HG03060 (cell line): ENCODE measurements around the gene BLVRB.
"Not testable (repeated sequence)": the region's sequence is repeated elsewhere in the genome, so short reads cannot be mapped to it uniquely, and the experiment has no call there.

Source experiments
- ATAC-seq: cut with Tn5 transposase; IDR thresholded peaks from one replicate; pipeline ENCODE4 v1.9.1; 2021; ENCODE audit warnings: low read depth, moderate number of reproducible peaks; ENCODE audit not compliant: unreplicated experiment

BLVRB gene

DNA sequence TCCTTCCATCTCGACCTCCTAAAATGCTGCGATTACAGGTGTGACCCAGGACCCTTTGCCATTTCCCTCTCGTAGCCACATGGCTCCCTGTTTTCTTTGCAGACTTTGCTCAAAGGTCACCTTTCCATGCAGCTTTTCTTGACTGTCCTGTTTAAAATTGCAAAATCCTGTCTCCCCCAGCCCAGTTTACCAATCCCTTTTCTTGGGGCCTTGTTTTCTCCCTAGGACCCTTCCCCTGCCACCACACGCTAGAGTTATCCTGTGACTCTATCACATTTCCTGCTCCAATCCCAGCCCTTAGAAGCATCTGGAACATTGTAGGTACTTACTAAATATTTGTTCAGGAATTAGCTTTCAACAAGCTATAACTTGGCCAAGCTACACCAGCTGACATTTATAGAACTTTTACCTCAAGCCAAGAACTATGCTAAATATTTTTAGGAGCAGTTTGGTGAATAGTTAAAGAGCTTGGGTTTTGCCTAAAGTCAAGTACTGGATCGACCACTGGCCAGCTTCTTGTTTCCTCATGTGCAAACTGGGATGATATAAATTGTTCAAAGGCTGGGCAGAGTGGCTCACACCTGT is 12.3 kb downstream of the BLVRB start:
- no peak for ATAC-seq

DNA sequence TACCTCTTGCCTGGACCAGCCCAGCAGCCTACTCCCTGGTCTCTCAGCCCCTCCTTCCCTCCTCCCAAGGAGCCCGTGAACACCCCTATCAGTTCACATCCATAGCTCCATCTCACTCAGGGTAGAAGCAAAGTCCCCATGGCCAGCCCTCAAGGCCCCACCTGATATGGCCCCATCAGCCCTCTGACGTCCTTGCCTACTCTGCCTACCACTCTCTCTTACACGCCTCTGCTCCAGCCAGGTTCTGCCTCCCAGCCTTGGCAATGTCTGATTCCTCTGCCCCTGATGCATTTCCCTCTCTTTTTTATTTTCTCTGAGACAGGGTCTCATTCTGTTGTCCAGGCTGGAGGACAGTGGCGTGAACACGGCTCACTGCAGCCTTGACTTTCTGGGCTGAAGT is 13.5 kb downstream of the BLVRB start:
- no peak for ATAC-seq

DNA sequence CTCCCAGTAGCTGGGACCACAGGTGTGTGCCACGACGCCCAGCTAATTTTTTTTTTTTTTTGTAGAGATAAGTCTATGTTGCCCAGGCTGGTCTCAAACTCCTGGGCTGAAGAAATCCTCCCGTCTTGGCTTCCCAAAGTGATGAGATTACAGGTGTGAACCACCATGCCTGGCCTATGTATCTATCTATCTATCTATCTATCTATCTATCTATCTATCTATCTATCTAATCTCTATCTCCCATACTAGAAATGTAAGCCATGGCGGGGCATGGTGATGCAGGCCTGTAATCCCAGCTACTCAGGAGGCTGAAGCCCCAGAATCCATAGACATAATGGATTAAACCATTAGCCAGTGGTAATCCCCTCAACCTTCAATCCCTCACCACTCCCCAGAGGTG is 14.9 kb downstream of the BLVRB start:
- ATAC-seq, result no peak

DNA sequence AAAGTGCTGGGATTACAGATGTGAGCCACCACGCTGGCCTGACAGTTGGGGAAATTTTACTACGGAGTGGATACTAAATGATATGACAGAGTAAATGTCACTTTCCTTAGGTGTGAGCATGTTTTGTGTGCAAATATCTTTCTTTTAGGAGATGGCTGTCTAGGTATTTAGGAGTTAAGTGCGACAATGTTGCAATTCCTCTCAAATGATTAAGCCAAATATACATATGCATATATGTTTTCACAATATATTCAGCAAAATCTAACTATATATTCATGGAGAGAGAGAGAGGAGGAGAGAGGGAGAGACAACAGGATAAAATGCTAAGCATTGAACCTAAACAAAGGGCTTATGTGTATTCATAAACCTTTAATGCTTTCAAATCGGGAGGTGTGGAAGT is 16.0 kb downstream of the BLVRB start:
- ATAC-seq, result no peak

DNA sequence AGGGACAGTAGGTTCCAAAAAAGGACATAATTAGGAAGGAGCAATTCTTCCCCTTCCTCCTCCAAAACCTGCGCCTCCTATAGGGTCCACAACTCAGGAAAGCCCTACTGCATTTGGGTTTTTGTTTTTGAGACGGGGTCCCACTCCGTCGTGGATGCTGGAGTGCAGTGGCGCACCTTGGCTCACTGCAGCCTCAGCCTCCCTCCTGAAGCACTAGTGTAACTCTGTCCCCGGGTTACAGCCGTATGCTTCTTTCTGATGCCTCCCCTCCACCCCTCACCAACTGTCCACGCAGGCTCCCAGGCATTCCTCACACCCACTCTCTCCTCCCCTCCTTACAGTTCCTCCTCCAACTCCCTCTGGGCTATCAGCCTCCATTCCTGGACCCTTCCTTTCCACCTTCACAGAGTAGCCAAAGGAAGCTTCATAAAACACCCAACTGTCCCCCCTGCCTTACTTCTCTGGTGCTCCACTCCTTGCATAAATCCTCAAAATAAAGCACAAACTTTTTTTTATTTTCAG is 19.2 kb downstream of the BLVRB start:
- ATAC-seq, result no peak

DNA sequence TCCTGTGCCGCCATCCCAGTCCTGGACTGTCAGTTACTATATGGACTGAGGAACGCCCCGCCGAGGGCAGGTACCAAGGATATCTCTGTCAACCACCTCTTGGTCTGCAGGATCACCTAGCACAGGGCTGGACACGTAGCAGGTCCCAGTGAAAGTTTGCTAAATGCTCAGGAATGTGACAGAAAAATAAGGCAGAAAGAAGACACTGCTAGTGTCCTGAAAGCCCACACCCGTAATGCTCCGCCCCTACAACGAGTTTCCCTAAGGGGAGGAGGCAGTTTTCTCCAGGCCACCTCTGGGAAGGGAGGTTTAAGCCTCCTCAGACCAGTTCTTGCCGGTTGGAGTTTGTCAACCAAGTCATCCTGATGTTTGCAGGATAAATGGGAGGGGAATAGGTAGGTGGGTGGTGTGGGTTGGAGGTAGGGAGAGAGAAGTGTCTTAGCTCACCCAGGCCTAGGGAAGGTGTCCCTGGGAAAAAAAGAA is 19.7 kb downstream of the BLVRB start:
- ATAC-seq, result no peak

DNA sequence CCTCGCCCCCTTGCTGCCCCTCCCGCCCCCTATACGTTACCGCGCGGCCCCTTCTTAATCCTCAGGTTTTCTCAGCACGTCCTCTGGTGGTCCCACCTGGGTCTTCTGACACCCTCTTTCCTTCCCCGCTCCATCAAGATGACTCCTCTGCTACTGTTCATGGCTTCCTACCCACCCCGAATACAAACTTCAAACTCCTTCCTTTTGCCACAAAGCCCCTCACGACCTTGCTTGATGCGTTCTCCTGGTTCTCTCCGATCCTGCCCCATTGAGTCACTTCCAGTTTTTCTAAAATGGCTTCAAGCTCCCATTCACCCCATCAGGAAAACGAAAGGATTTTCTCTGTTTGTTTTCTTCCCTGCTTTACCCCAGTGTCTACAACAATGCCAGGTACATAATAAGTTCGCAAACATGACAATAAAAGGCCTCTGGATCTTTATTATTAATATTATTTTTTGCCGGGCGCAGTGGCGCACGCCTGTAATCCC is 20.7 kb downstream of the BLVRB start:
- ATAC-seq, result no peak

DNA sequence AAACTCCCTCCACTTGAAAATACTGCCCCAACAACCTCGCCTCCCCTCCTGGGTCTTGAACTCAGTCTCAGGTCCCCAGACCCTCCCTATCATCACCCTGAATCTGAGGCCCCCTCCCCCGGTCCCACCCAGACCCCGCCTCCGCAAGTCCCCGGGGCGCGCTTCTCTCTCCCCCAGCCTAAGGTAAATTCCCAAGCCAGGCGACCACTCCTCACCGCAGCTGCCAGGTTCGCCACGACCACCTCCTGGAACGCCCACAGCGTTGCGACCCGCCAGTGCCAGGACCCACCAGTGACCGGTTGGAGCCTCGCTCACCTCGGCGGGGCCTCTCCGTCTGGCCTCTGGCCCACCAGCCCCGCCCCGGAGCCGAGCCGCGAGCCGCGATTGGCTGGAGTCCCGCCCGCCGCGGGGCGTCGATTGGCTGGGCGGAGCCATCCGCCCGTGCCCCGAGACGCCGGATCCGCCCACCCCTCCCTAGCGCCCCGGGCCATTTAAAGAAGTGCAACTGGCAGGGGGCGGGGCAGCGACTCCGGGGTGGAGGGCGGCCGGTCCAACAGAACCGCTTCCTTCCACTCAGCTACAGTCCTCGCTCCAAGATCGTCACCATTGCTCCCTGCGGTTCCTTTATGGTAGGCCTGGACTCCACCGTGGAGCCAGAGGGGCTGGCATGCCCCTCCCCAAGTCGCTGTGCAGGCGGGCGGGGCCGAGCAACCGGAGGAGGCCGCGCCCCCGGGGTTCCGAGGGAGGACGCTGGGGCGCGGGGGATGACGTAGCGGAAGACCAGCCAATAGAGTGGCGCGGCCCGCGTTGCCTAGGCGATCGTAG is 21.3 kb downstream of the BLVRB start, which contains the start of gene SERTAD3:
TSS of gene SERTAD3 (minus strand) at position 336 of the 825 bp plus-strand sequence. CDS start 2,255 bp downstream, outside the sequence.
- ATAC-seq, result peak; percentile 44

DNA sequence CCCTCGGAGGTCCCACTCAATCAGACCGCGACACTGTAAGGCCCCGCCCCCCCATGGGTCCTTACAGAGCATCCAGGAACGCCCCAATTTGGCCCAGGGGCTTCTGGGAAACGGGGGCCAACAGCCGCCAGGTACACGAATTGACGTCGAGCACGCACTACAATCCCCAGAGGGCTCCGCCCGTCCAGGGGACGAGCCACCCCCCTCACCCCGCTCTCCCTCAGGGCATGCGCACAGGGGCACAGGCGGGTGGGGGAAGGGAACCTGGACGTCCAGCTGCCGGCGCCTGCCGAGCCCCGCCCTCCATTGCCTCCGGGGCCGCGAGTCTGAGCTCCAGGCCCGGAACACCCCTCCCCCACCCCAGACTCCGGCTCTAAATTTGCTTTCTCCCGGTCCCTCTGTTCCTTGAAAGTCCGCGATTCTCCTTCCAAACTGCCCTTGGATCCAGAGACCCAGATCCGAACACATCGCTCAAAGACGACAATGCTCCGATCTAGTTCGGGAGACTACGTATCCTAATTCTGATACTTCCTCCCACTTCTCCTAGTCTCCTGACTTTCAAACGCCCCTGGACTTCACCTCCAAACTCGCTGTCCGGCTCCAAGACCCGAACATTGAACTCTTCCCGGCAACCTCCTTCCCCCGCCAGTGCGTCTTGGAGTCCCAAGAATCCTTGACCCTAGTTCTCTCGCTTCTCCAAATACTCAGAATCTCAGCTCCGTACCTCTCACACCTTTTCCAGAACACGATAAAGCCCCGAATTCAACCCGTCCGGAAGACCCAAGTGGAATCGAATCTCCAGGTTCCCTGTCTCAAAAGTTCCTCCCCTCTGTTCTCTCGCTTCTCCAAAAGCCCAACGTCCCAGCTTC is 22.2 kb downstream of the BLVRB start:
- ATAC-seq, result peak; percentile 77

DNA sequence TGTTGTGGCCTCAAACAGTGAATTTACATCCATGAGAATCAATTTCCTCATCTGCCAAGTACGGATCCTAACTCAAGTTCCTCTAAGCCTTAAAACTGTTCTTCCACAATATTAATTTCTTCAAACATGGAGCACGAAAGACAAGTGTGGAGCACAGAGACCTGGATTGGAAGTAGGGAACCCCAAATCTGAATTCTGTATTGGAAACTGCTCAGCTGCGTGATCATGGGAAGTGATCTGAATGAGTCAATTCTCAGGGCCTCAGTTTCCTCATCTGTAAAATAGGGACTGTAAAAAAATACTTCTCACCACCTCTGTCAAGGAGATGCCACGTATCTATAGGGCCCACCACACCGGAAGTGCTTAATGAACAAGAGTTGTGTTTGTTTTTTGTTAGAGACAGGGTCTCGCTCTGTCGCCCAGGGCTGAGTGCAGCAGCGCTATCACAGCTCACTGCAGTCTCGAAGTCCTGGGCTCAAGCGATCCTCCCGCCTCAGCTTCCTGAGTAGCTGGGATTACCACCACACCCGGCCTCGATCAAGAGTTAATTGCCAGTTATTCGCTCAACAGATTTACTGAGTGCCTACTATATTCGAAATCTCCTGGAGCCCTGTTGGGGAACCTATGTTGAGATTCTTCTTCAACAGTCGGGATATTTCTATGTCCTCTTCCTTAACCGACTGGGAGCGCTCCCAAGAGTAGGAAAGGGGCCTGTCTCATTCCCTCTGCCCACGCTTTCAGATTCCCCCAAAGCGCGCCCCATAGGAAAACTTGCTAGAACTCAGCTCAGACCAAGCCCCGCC is 23.0 kb downstream of the BLVRB start:
- no peak for ATAC-seq

DNA sequence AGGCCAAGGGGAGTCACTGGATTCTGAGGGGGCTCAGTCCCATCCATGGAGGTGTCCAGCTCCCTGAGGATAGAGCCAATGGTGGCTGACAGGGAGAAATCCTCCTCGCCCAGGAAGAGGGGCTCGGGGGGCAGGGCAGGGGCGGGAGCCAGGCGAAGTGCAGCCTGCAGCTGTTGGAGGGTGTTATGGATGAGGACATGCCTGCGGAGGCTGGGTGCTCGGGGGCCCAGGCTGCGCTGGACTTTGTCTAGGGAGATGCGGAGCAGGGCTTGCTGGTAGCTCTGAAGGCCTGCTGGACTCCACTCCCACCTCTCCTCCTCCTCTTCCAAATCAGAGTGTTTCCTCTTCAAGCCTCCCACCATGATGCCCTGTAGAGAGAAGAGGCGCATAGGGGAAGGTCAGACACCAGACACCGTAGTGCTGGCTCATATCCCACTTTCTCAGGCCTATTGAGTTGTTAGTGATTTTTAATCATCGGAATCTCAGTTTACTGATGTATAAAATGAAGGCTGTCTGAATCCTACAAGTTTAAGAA is 23.8 kb downstream of the BLVRB start:
- ATAC-seq, result no peak

DNA sequence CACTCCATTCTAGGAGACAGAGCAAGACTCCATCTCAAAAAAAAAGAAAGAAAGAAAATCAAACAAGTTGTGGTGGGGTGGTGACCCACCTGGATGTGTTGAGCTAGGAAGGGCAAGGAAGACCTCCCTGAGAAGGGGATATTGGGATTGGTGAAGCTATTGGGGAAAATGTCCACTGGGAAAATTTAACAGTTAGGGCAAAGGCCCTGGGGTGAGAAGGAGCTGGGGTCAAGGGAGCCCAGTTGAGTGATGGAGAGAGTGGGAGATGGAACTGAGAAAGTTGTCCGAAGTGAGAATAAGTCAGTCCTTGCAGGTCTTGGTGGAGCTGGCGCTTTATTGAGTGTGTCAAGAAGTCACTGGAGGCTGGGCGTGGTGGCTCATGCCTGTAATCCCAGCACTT is 27.3 kb downstream of the BLVRB start:
- no peak for ATAC-seq

DNA sequence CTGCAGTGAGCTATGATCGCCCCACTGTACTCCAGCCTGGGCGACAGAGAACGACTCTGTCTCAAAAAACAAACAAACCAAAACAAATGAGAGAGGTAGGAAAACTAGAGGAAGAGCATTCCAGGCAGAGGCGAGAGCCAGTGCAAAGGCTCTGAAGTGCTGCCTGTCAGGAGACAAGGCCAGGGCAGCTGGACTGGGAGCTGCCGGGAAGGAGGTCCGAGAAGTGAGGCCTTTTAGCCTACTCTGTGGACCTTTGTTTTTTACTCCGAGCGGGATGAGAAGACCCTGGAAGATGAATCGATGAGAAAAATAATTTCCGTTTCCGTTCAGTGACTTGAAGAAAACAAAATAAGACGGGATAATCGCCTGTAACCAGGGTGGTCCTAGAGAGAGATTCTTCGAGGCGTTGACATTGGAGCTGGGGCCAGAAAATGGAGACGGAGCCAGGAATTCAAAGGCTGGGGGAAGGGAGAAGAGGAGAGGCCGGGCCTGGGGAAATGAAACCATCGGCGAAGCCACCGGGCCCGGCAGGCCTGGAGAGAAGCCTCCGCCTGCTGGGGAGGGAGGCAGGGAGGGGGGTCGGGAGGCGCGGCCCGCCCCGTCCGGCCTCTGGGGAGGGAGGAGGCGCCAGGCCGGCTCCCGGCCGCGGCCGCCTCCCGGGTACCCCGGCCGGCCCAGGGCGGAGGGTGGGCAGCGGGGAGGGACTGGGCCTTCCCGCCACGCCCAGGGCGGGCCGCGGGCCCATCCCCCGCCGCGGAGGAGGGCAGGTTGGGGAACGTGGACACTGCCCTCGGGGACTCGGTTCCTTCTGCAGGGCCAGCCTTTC is 31.9 kb downstream of the BLVRB start:
- ATAC-seq, result no peak

DNA sequence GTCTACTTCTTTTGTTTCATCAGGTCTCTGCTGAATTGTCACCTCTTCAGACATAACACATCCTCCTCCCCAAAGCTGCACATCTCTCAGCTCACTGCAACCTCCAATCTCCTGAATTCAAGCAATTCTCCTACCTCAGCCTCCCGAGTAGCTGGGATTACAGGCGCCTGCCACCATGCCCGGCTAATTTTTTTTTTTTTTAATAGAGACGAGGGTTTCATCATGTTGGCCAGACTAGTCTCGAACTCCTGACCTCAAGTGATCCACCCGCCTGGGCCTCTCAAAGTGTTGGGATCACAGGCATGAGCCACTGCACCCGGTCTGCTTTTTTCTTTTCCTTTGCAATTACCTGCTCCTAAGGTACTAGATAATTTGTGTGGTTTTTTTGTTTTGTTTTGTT is 32.8 kb downstream of the BLVRB start:
- not testable (repeated sequence) for ATAC-seq

DNA sequence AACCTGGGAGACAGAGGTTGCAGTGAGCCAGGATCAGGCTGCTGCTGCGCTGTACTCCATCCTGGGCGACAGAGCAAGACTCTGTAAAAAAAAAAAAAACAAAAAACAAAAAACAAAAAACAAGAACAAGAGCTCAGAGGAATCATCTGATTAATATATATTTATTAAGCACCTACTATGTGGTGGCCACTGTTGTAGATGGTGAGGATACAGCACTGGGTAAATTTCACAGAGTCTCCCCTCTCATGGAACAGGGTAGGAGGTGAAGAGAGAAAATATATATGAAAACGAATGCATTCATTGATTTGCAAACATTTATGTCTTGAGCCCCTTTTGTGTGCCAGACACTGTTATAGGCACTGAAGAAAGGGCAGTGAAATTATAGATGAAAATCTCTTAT is 33.8 kb downstream of the BLVRB start:
- no peak for ATAC-seq

DNA sequence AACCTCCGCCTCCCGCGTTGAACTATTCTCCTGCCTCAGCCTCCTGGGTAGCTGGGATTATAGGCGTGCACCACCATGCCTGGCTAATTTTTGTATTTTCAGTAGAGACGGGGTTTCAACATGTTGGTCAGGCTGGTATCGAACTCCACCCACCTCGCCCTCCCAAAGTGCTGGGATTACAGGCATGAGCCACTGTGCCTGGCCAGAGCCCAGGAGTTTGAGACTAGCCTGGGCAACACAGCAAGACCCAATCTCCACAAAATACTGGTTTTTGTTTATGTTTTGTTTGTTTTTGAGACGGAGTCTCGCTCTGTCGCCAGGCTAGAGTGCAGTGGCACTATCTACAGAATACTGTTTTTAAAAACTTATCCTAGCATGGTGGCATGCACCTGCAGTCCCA is 35.3 kb downstream of the BLVRB start:
- not testable (repeated sequence) for ATAC-seq

DNA sequence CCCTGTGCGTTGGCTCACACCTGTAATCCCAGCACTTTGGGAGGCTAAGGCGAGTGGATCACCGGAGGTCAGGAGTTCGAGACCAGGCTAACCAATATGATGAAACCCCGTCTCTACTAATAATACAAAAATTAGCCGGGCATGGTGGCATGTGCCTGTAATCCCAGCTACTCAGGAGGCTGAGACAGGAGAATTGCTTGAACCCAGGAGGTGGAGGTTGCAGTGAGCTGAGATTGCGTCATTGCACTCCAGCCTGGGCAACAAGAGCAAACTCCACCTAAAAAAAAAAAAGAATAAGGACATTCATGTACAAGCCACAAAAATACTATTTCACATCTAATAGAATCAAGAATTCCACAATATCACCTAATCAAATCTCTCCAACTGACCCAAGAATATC is 37.3 kb downstream of the BLVRB start:
- not testable (repeated sequence) for ATAC-seq

DNA sequence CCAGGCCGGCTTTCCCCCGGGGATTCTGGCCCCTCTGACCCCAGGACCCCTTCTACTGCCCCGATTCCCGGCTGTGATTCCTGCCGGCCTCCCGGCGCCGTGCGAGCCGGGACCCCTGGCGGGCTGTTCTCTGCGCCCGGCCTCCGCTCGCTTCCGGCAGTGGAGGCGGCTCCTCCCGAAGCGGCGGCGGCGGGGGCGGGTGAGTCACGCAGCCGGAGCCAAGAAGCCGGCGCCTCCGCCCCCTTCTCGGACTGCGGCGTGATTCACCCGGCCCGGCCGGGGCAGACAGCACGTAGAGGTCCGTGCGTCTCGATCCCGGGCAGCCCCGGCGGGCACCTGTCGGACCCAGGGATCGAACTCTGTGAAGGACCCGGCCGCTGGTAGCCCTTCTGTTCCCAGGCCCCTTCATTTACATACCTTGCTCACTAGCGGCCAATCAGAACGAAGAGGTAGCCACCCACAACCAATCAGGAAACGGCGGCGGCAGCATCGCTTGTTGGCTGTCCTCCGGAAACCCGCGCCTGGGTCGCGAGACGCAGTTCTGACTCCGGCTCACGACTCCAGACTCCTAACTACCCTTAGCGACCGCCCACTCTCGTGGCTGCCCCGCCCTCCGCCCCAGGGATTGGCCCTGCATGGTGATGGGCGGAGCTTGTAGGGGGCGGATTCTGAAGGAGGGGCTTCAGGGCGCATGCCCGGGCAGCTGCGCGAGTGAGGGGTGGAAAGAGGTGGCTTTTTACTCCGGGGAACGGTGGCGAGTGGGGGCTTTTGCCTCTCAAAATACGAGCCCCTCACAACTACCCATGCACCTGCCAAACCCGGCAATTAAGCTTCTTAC is 39.9 kb downstream of the BLVRB start, which contains the start of gene SERTAD1:
TSS of gene SERTAD1 (minus strand) at position 543 of the 838 bp plus-strand sequence. CDS start 2,446 bp downstream, outside the sequence.
- ATAC-seq, result peak; percentile 58
